Thyroid gland (tissue), 4 donors: ENCODE data around the gene CARD11. TPM values are rescaled to one million over a fixed set of nuclear protein-coding genes. Genes with fewer than 3 reads are reported as not detected.

Source experiments
- DNase-seq, 2 donors: peaks; one replicate each; pipeline ENCODE4 v3.0.0-alpha.2; 2019
- H3K27ac ChIP-seq, 3 donors: fragments of 200-600 bp; sonication (generic); 1 replicate in 2 of 3; 2 replicates in 1 of 3; pipeline ENCODE4 v1.5.1; 2016 to 2019; ENCODE audit warnings: mild to moderate bottlenecking in 1 of 3, moderate library complexity in 1 of 3
- H3K27me3 ChIP-seq: fragments of 200-600 bp; sonication (generic); one replicate; pipeline ENCODE4 v1.5.1; 2019
- H3K36me3 ChIP-seq, 2 donors: fragments of 200-600 bp; sonication (generic); one replicate each; pipeline ENCODE4 v1.5.1; 2016 to 2019
- H3K4me1 ChIP-seq, 2 donors: fragments of 200-600 bp; sonication (generic); one replicate each; pipeline ENCODE4 v1.5.1; 2017 to 2019
- H3K4me3 ChIP-seq, 3 donors: fragments of 200-600 bp; sonication (generic); replicated peaks in 1 of 3; 1 replicate in 2 of 3; 2 replicates in 1 of 3; pipeline ENCODE4 v1.5.1; 2016; ENCODE audit warnings: mild to moderate bottlenecking in 1 of 3
- H3K9me3 ChIP-seq: fragments of 200-600 bp; sonication (generic); one replicate; pipeline ENCODE4 v1.5.1; 2017
- CTCF ChIP-seq, 6 experiments: fragments of 200-600 bp in 3 of 6; fragments of 450-650 bp in 3 of 6; sonication (generic) in 3 of 6; IDR thresholded peaks; one replicate each; pipeline ENCODE4 v1.5.1; 2016 to 2019; ENCODE audit warnings: antibody characterized with exemption in 6 of 6, mild to moderate bottlenecking in 2 of 6, inconsistent platforms in 1 of 6, moderate library complexity in 1 of 6
- POLR2A ChIP-seq, 2 donors: fragments of 450-650 bp; IDR thresholded peaks; one replicate each; pipeline ENCODE4 v1.6.1; 2017; ENCODE audit warnings: antibody characterized with exemption in 2 of 2, mild to moderate bottlenecking in 2 of 2, moderate library complexity in 1 of 2
- WGBS, 2 donors: methylation state at CpG; one replicate each; pipeline ENCODE4 v1.1.5; 2017; 5-methylcytosine and 5-hydroxymethylcytosine counted together
- intact Hi-C: fragments of 100-400 bp; cut with DNase I; formaldehyde crosslinking; loops from one replicate; pipeline ENCODE4 v1.15.1; 2023
- total RNA-seq, 4 donors: library from RNA; depleted of rRNA; stranded (reverse); fragments of >200 nt; gene quantifications; one replicate each; pipeline ENCODE4 v1.2.3, GENCODE V29; 2016

The CARD11 gene
- total RNA-seq, 4 donors from 2014 or later, result 0.45 to 7.7 (median 1.9) TPM

GRCh38 chr7:3083350-3083749 lies 39.7 kb upstream of the CARD11 start:
- H3K36me3 ChIP-seq, result no peaks in the 10 kb centered on the region
- H3K27ac ChIP-seq, result no peak overlapping the region
- intact Hi-C loops, result no loop called here
- TF ChIP-seq CTCF (IDR thresholded peaks at IDR 0.05), result no peak
- no peak for TF ChIP-seq POLR2A (IDR thresholded peaks at IDR 0.05)
- H3K4me1 ChIP-seq, result no peaks in the 10 kb centered on the region
- WGBS, 2 donors, result 62 to 70% methylated on average over 4 of the region's 4 CpGs
- no peak overlapping the region for H3K4me3 ChIP-seq
- no peak for DNase-seq
- no peaks in the 10 kb centered on the region for H3K27me3 ChIP-seq
- no peaks in the 10 kb centered on the region for H3K9me3 ChIP-seq

GRCh38 chr7:3082831-3083230 lies 39.2 kb upstream of the CARD11 start:
- no peaks in the 10 kb centered on the region for H3K9me3 ChIP-seq
- TF ChIP-seq POLR2A (IDR thresholded peaks at IDR 0.05), result no peak
- no peak for TF ChIP-seq CTCF (IDR thresholded peaks at IDR 0.05)
- H3K27ac ChIP-seq, result no peak overlapping the region
- H3K4me3 ChIP-seq, result no peak overlapping the region
- 83 to 94% methylated on average over 9 of the region's 9 CpGs for WGBS, 2 donors
- H3K27me3 ChIP-seq, result no peaks in the 10 kb centered on the region
- no peak for DNase-seq
- H3K36me3 ChIP-seq, result no peaks in the 10 kb centered on the region
- intact Hi-C loops, result no loop called here
- no peaks in the 10 kb centered on the region for H3K4me1 ChIP-seq

GRCh38 chr7:3082386-3082785 lies 38.7 kb upstream of the CARD11 start:
- Histone ChIP-seq H3K9me3 (no peaks in the 10 kb centered on the region), H3K4me1 (no peaks in the 10 kb centered on the region), H3K4me3 (no peak overlapping the region), H3K36me3 (no peaks in the 10 kb centered on the region), H3K27ac (no peak overlapping the region), H3K27me3 (no peaks in the 10 kb centered on the region)
- DNase-seq, result no peak
- TF ChIP-seq POLR2A (IDR thresholded peaks at IDR 0.05), result no peak
- TF ChIP-seq CTCF (IDR thresholded peaks at IDR 0.05), result no peak
- WGBS, 2 donors, result 80 to 83% methylated on average over 6 of the region's 6 CpGs
- intact Hi-C loops, result no loop called here

- no peak for DNase-seq
- intact Hi-C loops, result no loop called here
- Histone ChIP-seq H3K36me3 (no peaks in the 10 kb centered on the region), H3K4me3 (no peak overlapping the region), H3K4me1 (no peaks in the 10 kb centered on the region), H3K27me3 (no peaks in the 10 kb centered on the region), H3K9me3 (no peaks in the 10 kb centered on the region), H3K27ac (no peak overlapping the region)
- TF ChIP-seq CTCF (IDR thresholded peaks at IDR 0.05) (no peak), POLR2A (IDR thresholded peaks at IDR 0.05) (no peak)
- WGBS, 2 donors, result 63 to 69% methylated on average over 5 of the region's 5 CpGs
Measured at GRCh38 chr7:3080106-3080505, 36.4 kb upstream of the CARD11 start.

- H3K27ac ChIP-seq, result no peak overlapping the region
- no peaks in the 10 kb centered on the region for H3K36me3 ChIP-seq
- no peak for TF ChIP-seq CTCF (IDR thresholded peaks at IDR 0.05)
- no peak for TF ChIP-seq POLR2A (IDR thresholded peaks at IDR 0.05)
- intact Hi-C loops, result no loop called here
- H3K4me1 ChIP-seq, result no peaks in the 10 kb centered on the region
- no peaks in the 10 kb centered on the region for H3K9me3 ChIP-seq
- 79 to 87% methylated on average over 7 of the region's 7 CpGs for WGBS, 2 donors
- no peak for DNase-seq
- H3K4me3 ChIP-seq, result no peak overlapping the region
- H3K27me3 ChIP-seq, result no peaks in the 10 kb centered on the region
Measured at GRCh38 chr7:3078514-3078913, 34.8 kb upstream of the CARD11 start.
